Fibroblast of lung (primary cell): ENCODE results near the gene CD101.

Experiments used
- EZH2 ChIP-seq: IDR thresholded peaks from 2 replicates; pipeline ENCODE4 v1.5.1; 2012; ENCODE audit warnings: low read length, control low read depth, mild to moderate bottlenecking; ENCODE audit errors: missing control alignments
- TF ChIP-seq, protein P1 (sequence below), 2 donors: IDR thresholded peaks in 1 of 2; conservative IDR thresholded peaks in 1 of 2; 1 replicate in 1 of 2; 2 replicates in 1 of 2; pipeline ENCODE4 v1.5.1; 2011 to 2012; ENCODE audit warnings: low read length in 2 of 2, control low read depth in 1 of 2, inconsistent platforms in 1 of 2, low read depth in 1 of 2, mild to moderate bottlenecking in 1 of 2

DNA sequence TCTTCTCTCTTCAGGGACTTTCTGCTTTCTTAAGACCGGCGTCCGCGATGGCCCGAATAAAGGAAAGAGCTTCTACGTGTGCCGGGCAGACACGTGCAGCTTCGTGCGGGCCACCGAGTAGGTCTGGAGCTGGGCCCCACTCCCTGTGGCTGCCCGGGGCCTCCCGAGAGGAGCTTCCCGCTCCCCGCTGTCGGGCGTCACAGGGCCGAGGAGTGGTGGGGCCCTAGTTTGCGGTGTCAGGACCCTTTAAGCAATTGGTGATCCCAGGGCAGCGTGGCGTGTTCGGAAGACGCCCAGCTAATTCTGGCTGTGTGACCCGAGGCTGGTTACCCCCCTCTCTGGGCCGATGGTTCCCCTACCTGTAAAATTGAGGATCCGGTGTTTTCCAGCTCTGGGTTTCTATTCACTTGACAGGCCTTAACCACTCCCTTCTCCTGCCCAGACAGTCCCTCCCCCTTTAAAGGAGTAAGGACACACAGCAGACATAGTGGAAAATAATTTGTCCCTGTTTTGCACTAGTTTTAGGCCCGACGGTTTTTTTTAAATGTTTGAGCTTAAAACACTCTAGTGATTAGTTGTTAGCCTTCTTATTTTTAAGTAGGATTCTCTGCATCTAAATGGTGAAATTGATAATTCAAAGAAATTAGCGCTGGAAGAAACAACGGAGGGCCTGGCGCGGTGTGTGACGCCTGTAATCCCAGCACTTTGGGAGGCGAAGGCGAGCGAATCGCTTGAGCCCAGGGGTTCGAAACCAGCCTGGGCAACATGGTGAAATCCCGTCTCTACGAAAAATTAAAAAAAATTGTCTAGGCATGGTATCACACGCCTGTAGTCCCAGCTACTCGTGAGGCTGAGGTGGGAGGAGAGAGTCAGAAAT, 59.1 kb downstream of the CD101 start:
- TF ChIP-seq, protein P1, sequence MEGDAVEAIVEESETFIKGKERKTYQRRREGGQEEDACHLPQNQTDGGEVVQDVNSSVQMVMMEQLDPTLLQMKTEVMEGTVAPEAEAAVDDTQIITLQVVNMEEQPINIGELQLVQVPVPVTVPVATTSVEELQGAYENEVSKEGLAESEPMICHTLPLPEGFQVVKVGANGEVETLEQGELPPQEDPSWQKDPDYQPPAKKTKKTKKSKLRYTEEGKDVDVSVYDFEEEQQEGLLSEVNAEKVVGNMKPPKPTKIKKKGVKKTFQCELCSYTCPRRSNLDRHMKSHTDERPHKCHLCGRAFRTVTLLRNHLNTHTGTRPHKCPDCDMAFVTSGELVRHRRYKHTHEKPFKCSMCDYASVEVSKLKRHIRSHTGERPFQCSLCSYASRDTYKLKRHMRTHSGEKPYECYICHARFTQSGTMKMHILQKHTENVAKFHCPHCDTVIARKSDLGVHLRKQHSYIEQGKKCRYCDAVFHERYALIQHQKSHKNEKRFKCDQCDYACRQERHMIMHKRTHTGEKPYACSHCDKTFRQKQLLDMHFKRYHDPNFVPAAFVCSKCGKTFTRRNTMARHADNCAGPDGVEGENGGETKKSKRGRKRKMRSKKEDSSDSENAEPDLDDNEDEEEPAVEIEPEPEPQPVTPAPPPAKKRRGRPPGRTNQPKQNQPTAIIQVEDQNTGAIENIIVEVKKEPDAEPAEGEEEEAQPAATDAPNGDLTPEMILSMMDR (conservative IDR thresholded peaks at IDR 0.05 in 1 of 2, IDR thresholded peaks at IDR 0.05 in 1 of 2; ENCODE audit: low read depth in 1 of 2, low read length in 2 of 2): no peak
- no peak for TF ChIP-seq EZH2
